Activated CD8-positive, alpha-beta memory T cell treated with anti-CD3 and anti-CD28 coated beads for 36 hours (primary cell): ENCODE data around the gene KCNN1. TPM values are rescaled to one million over a fixed set of nuclear protein-coding genes. Genes with fewer than 3 reads are reported as not detected.
"Not testable (repeated sequence)": the region's sequence is repeated elsewhere in the genome, so short reads cannot be mapped to it uniquely, and the experiment has no call there.

ENCODE experiments used
- CTCF ChIA-PET: fragments of 350-600 bp; sonication (Branson Sonifier 250); formaldehyde crosslinking; loops from one replicate; lab custom pipeline; 2021; ENCODE audit warnings: antibody characterized with exemption; lab: Charles Lee
- POLR2A ChIA-PET: fragments of 350-600 bp; sonication (Branson Sonifier 250); formaldehyde crosslinking; loops from one replicate; lab custom pipeline; 2021; ENCODE audit warnings: antibody characterized with exemption; lab: Charles Lee
- total RNA-seq, 2 experiments: library from RNA; stranded (reverse); gene quantifications; one replicate each; pipeline ENCODE4 v1.2.3, GENCODE V29; 2021

KCNN1 gene
- total RNA-seq = under 1 TPM in 1 of 2 experiments, not detected in 1; 0.15 TPM

GRCh38 chr19:17966550-17967256, at the start of gene KCNN1:
Gene KCNN1, plus strand, starts transcription at chr19:17967107. Its CDS starts 6,782 bp downstream, at chr19:17973889.
- POLR2A ChIA-PET = interaction anchor here (0.9 kb wide), 1 partner anchor 34 kb away, joined by 3 read pairs; the partner anchor contains the start of gene CCDC124
- CTCF ChIA-PET = interaction anchor here (0.6 to 2.2 kb wide), 2 partner anchors 30 to 67 kb away, joined by 3 to 9 read pairs; no protein-coding TSS in a partner anchor

GRCh38 chr19:17918151-17918550, 48.8 kb upstream of the KCNN1 start:
- POLR2A ChIA-PET, CTCF ChIA-PET: not testable (repeated sequence)

DNA sequence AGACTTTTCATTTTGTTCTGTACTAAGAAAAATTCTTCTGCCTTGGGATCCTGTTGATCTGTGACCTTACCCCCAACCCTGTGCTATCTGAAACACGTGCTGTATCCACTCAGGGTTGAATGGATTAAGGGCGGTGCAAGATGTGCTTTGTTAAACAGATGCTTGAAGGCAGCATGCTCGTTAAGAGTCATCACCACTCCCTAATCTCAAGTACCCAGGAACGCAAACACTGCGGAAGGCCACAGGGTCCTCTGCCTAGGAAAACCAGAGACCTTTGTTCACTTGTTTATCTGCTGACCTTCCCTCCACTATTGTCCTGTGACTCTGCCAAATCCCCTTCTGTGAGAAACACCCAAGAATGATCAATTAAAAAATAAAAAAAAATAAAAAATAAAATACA, 47.8 kb upstream of the KCNN1 start:
- POLR2A ChIA-PET = not testable (repeated sequence)
- CTCF ChIA-PET = interaction anchor here (0.6 kb wide), 2 partner anchors 33 to 222 kb away, joined by 3 read pairs; no protein-coding TSS in a partner anchor

- ChIA-PET CTCF (interaction anchor here (0.7 kb wide), 1 partner anchor 385 kb away, joined by 3 read pairs; no protein-coding TSS in a partner anchor), POLR2A (no interaction called here)
These were observed 46.4 kb upstream of the KCNN1 start for GRCh38 chr19:17920527-17920926.

DNA sequence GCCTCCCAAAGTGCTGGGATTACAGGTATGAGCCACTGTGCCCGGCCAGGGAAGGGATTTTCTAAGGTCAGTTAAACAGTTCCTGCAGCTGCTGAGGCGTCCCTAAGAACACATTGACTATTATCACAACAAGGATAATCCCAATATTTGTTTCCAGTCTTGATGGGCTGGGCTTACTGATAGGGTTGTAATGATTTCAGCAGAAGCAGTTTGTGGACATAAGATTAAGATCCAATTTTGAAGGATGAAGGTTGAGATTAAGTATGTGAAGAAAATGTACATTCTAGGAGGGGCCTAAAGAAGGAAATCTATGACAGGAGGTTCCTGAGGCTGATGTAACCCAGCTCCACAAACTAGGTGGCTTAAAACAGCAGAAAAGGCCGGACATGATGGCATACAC, 44.8 kb upstream of the KCNN1 start:
- CTCF ChIA-PET = interaction anchor here (0.6 kb wide), 1 partner anchor 63 kb away, joined by 3 read pairs; no protein-coding TSS in a partner anchor
- POLR2A ChIA-PET = no interaction called here

- POLR2A ChIA-PET = no interaction called here
These were observed 40.9 kb upstream of the KCNN1 start for GRCh38 chr19:17926044-17926443.

DNA sequence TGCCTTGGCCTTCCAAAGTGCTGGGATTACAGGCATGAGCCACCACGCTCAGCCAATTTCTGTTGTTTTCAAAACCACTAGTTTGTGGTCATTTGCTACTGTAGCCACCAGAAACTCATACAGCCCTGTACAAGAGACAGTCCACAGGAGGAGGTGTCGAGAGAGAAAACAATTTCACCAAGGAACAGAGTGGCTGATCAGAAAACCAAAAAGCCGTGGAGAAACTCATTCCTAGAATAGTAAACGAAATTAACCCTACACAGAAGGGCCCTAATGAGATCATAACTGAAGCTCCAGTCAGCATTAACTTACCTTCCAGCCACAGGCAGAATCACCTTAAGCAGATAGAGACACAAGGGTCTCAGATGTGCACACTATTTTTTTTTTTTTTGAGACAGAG, 37.9 kb upstream of the KCNN1 start:
- POLR2A ChIA-PET = no interaction called here
- CTCF ChIA-PET = interaction anchor here (0.7 to 6.8 kb wide), 4 partner anchors 9 to 69 kb away, joined by 3 to 124 read pairs (median 3); partner anchors contain the start of gene RPL18A

More at GRCh38 chr19:17926044-17926443, 40.9 kb upstream of the KCNN1 start:
- CTCF ChIA-PET = no interaction called here

- CTCF ChIA-PET = interaction anchor here (1.0 to 19.4 kb wide), 17 partner anchors 18 to 457 kb away, joined by 3 to 284 read pairs (median 5); partner anchors contain the start of genes JAK3, RPL18A and SLC5A5
- POLR2A ChIA-PET = interaction anchor here (0.5 to 3.1 kb wide), 3 partner anchors 65 to 128 kb away, joined by 3 to 64 read pairs (median 4); partner anchors contain the start of gene RPL18A
These were observed 35.2 kb upstream of the KCNN1 start for GRCh38 chr19:17931532-17932191.

DNA sequence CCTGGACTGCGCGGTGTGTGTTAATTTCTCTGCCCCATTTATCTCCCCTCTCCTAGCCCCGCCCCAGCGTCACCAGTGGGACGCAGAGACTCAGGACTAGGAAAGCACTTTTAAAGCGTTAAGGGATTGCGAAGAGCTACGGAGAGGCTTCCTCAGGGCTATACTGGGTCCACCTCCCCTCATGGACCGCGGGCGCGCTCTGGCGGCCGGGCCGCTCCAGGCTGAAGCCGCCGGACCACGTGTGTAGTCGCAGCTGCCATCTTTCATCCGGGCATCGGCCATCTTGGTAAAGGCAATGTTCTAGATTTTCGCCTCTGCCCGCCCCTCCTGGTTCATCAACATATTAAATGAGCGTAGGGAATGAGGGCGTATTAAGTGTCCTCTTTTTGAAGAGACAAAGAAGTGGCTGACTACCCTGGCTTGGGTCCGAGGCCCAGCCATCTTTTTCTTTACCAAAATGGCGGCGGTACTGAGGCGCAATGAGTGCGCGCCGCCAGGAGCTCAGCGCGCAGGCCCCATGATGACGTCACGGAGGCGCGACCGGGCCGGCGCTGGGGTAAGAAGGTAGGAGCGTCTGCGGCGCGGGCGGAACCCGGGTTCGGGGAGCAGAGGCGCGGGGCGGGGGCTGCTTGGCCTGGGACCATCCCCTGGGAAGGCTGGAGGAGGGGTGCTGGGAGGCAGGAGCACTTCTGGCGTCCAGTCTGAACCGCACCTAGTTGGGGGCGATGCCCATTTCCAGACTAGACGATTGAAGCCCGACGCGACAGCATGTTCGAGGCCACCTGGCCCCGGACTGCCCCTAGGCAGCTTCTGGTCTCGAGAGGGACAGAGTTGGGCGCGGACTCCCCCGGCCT, 34.2 kb upstream of the KCNN1 start, which contains the start of gene CCDC124:
TSS of gene CCDC124 (plus strand) at position 531 of the 854 bp plus-strand sequence. CDS start 3,406 bp downstream, outside the sequence.
- CTCF ChIA-PET = interaction anchor here (0.5 to 19.4 kb wide), 25 partner anchors 13 to 456 kb away, joined by 3 to 284 read pairs (median 4); partner anchors contain the start of genes JAK3, RPL18A and SLC5A5

GRCh38 chr19:17933414-17934129, 33.3 kb upstream of the KCNN1 start:
- POLR2A ChIA-PET = interaction anchor here (0.6 to 3.1 kb wide), 7 partner anchors 33 to 496 kb away, joined by 3 to 64 read pairs (median 3); partner anchors contain the start of gene RPL18A
- CTCF ChIA-PET = interaction anchor here (0.6 to 19.4 kb wide), 19 partner anchors 12 to 455 kb away, joined by 3 to 284 read pairs (median 5); partner anchors contain the start of genes ARRDC2, JAK3, RPL18A and SLC5A5

More for the DNA sequence above, 34.2 kb upstream of the KCNN1 start, which contains the start of gene CCDC124:
- POLR2A ChIA-PET = interaction anchor here (0.5 to 3.1 kb wide), 10 partner anchors 33 to 155 kb away, joined by 3 to 64 read pairs (median 3); partner anchors contain the start of gene RPL18A

GRCh38 chr19:17936379-17936778, 30.5 kb upstream of the KCNN1 start:
- ChIA-PET CTCF (interaction anchor here (0.7 to 19.4 kb wide), 4 partner anchors 9 to 74 kb away, joined by 3 to 284 read pairs (median 6); no protein-coding TSS in a partner anchor), POLR2A (no interaction called here)

DNA sequence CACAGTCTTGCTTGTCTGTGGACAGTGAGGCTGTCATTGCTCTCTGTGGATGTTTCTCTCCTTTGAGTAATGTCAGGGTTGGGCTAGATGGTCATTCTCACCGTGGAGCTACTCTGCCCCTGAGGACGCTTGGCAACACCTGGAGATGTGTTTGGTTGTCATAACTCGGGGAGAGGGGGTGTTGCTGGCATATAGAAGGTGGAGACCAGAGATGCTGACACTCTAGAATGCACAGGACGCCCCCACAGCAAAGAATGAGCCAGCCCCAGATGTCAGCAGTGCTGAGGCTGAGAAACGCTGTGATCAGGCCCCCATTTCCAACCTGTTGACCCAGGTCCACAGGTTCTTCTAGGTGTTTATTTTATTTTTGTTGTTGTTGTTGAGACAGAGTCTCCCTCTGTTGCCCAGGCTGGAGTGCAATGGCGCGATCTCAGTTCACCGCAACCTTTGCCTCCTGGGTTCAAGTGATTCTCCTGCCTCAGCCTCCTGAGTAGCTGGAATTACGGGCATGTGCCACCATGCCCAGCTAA, 29.5 kb upstream of the KCNN1 start:
- POLR2A ChIA-PET = interaction anchor here (1.0 kb wide), 1 partner anchor 8 kb away, joined by 7 read pairs; no protein-coding TSS in a partner anchor
- CTCF ChIA-PET = interaction anchor here (0.8 to 19.4 kb wide), 15 partner anchors 8 to 122 kb away, joined by 3 to 284 read pairs (median 4); partner anchors contain the start of genes RPL18A and SLC5A5

DNA sequence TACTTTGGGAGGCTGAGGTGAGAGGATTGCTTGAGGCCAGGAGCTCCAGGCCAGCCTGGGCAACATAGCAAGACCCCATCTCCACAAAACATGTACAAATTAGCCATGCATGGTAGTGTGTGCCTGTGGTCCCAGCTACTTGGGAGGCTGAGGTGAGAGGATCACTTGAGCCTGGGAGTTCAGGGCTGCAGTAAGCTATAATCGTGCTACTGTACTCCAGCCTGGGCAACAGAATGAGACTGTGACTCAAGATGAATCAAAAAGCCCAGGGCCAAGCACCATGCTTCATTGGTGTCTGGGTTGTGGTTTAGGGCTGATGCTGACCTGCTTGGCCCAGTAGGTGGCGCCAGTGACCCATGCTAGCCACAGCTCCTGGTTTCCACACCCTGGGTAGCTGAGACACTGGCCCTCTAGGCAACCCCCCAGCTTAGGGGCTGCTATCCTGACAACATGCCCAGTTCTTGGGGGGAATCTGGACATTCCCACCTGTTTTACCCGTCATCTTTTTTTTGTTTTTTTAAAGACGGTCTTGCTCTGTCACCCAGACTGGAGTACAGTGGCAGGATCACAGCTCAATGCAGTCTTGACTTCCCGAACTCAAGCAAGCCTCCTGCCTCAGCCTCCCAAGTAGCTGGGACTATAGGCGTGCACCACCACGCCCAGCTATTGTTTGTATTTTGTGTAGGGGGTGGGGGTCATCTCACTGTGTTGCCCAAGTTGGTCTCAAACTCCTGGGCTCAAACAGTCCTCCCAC, 28.6 kb upstream of the KCNN1 start:
- ChIA-PET POLR2A (interaction anchor here (1.0 kb wide), 1 partner anchor 56 kb away, joined by 4 read pairs; no protein-coding TSS in a partner anchor), CTCF (interaction anchor here (0.5 to 19.4 kb wide), 16 partner anchors 9 to 134 kb away, joined by 3 to 284 read pairs (median 4); partner anchors contain the start of genes RPL18A and SLC5A5)

DNA sequence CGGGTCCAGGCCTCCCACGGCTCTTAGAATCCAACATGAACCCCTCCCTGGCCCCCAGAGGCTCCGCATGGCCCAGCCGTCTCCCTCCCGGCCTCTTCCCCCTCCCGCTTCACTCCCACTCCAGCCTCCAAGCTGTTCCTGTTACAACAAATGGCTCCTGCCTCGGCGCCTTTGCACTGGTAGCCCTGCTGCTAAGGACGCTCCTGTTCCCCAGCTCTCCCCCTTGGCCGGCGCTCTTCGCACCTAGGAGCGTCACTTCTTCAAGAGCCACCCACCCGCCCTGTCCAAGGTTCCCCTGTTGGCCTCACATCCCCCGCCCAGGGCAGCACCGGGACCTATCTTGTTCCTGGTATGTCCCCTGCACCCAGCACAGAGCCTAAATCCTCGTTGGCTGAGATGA, 24.7 kb upstream of the KCNN1 start:
- CTCF ChIA-PET = interaction anchor here (19.4 kb wide), 1 partner anchor 57 kb away, joined by 284 read pairs; no protein-coding TSS in a partner anchor
- POLR2A ChIA-PET = no interaction called here

DNA sequence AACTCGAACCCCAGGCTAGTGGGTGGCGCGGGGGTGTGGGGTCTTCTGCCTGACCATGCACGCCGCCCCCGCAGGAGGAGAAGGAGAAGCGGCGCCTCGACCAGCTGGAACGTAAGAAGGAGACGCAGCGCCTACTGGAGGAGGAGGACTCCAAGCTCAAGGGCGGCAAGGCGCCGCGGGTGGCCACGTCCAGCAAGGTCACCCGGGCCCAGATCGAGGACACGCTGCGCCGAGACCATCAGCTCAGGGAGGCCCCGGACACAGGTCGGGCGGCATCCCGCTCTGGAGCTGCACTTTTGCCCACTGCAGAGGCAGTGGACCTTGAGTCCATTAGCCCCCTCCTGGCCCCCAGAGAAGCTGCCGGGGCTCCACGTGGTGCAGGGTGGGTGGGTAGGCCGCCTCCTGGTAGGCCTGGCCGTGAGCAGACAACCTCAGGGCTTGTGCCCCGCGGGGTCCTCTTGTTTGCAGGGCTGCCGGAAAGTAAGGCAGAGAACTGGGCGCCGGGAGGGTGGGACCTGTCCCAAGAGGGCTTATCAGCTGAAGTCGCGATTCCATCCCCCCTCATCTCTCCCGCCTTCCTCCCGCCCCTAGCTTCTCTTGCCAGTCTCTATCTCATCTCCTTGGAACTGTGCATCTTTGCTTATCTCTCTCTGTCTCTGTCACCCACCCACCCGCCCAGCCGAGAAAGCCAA, 24.2 kb upstream of the KCNN1 start:
- CTCF ChIA-PET = interaction anchor here (19.4 kb wide), 1 partner anchor 56 kb away, joined by 284 read pairs; no protein-coding TSS in a partner anchor
- POLR2A ChIA-PET = no interaction called here
